ENCODE measurements around the gene ADAMTSL3.

DNA sequence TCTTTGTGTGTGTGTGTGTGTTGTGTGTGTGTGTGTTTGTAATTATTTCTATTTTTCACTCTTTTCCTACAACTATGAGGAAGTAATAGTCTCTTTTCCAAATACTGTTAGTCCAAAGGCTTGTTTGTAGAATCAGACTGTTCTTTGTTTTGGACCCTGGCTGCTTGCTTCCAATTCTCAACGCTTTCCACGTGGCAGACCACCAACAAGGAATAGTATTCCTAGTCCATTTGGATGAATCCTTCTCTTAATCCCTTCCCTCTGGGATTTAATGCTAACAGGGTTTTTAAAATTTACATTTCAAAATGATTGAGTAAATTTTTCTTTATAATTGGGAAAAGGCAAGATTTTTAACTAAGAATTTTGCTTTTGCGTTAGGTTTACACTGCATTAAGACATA, 62.7 kb downstream of the ADAMTSL3 start:
- TF ChIP-seq SUZ12 (IDR thresholded peaks at IDR 0.05; ENCODE audit: extremely low read depth, insufficient read depth, insufficient read length) = no peak
- no peak for TF ChIP-seq ZNF274 (IDR thresholded peaks at IDR 0.05; ENCODE audit: low read depth, low read length)
